H1 (cell line): Measurements from ENCODE around the gene ADGRB3. TPM values are rescaled to one million over a fixed set of nuclear protein-coding genes. Genes with fewer than 3 reads are reported as not detected.

Source experiments
- CTCF ChIA-PET: fragments of 300-600 bp; sonication (Branson Sonifier 250); formaldehyde crosslinking; loops from one replicate; lab custom pipeline; 2021; ENCODE audit not compliant: partially characterized antibody; lab: Charles Lee
- POLR2A ChIA-PET: fragments of 300-600 bp; sonication (Branson Sonifier 250); formaldehyde crosslinking; loops from one replicate; lab custom pipeline; 2021; ENCODE audit warnings: inconsistent platforms; ENCODE audit not compliant: partially characterized antibody; lab: Charles Lee
- DNase-seq, 2 experiments: peaks; one replicate each; pipeline versions ENCODE4 v3.0.0 to v3.0.0-alpha.2; 2010 to 2022; ENCODE audit warnings: low spot score in 2 of 2, low read depth in 1 of 2, mixed read lengths in 1 of 2
- FAIRE-seq: peaks from 2 replicates; lab custom pipeline; 2011; peaks lifted over from hg19 to GRCh38; lab: Jason Lieb, UNC
- H2AFZ ChIP-seq: 2 replicates; pipeline ENCODE4 v1.8.1; 2012; ENCODE audit warnings: low read length, inconsistent platforms
- H2AK5ac ChIP-seq: 2 replicates; pipeline ENCODE4 v1.6.1; 2013; ENCODE audit warnings: low read depth, low read length
- H2BK120ac ChIP-seq: replicated peaks from 2 replicates; pipeline ENCODE3; 2013; ENCODE audit warnings: low read depth, low read length, inconsistent platforms
- H2BK12ac ChIP-seq: 2 replicates; pipeline ENCODE4 v1.6.1; 2013; ENCODE audit warnings: low read depth, low read length
- H2BK15ac ChIP-seq: 2 replicates; pipeline ENCODE4 v1.6.1; 2013; ENCODE audit warnings: low read length
- H2BK20ac ChIP-seq: 2 replicates; pipeline ENCODE4 v1.6.1; 2013; ENCODE audit warnings: low read length
- H2BK5ac ChIP-seq: 2 replicates; pipeline ENCODE4 v1.6.1; 2013; ENCODE audit warnings: low read depth, low read length
- H3K14ac ChIP-seq: 2 replicates; pipeline ENCODE4 v1.6.1; 2013; ENCODE audit warnings: inconsistent platforms; ENCODE audit not compliant: insufficient read length
- H3K18ac ChIP-seq: 2 replicates; pipeline ENCODE4 v1.6.1; 2013; ENCODE audit warnings: low read length; ENCODE audit errors: extremely low read depth
- H3K23ac ChIP-seq: 2 replicates; pipeline ENCODE4 v1.6.1; 2013; ENCODE audit warnings: inconsistent platforms; ENCODE audit not compliant: insufficient read length
- H3K23me2 ChIP-seq: 2 replicates; pipeline ENCODE4 v1.6.1; 2013; ENCODE audit warnings: low read depth, low read length
- H3K27ac ChIP-seq: 2 replicates; pipeline ENCODE4 v1.6.1; 2011; ENCODE audit warnings: low read depth, low read length, inconsistent platforms
- H3K27me3 ChIP-seq, 4 experiments: replicated peaks in 1 of 4; 1 replicate in 1 of 4; 2 replicates in 3 of 4; pipeline versions ENCODE4 v1.6.1 to v1.8.1; 2011 to 2013; ENCODE audit warnings: low read length in 3 of 4, mild to moderate bottlenecking in 3 of 4, inconsistent platforms in 2 of 4, mixed read lengths in 2 of 4, moderate library complexity in 1 of 4; ENCODE audit not compliant: control insufficient read depth in 3 of 4, insufficient read depth in 3 of 4; ENCODE audit errors: extremely low read depth in 1 of 4
- H3K36me3 ChIP-seq, 4 experiments: 2 replicates each; pipeline versions ENCODE4 v1.6.1 to v1.8.1; 2011 to 2013; ENCODE audit warnings: mild to moderate bottlenecking in 4 of 4, low read length in 3 of 4, moderate library complexity in 2 of 4, control low read depth in 1 of 4, inconsistent platforms in 1 of 4; ENCODE audit not compliant: insufficient read depth in 4 of 4, control insufficient read depth in 2 of 4
- H3K4ac ChIP-seq: replicated peaks from 2 replicates; pipeline ENCODE3; 2013; ENCODE audit warnings: low read length, low read depth, mixed read lengths, inconsistent platforms; ENCODE audit not compliant: insufficient read length
- H3K4me1 ChIP-seq, 4 experiments: replicated peaks in 1 of 4; 1 replicate in 1 of 4; 2 replicates in 3 of 4; pipeline versions ENCODE4 v1.6.1 to v1.8.1; 2011 to 2013; ENCODE audit warnings: low read length in 3 of 4, inconsistent platforms in 2 of 4, mixed read lengths in 1 of 4; ENCODE audit not compliant: insufficient read depth in 4 of 4, control insufficient read depth in 3 of 4
- H3K4me2 ChIP-seq, 2 experiments: 2 replicates each; pipeline versions ENCODE4 v1.6.1 to v1.8.1; 2011 to 2013; ENCODE audit warnings: low read depth in 2 of 2, low read length in 2 of 2, control low read depth in 1 of 2, inconsistent platforms in 1 of 2, mild to moderate bottlenecking in 1 of 2; ENCODE audit not compliant: insufficient read depth in 1 of 2
- H3K4me3 ChIP-seq, 4 experiments: fragments of 200-600, 300-600 bp in 1 of 4; sonication (generic), shearing (Covaris generic), sonication (Bioruptor Twin) in 1 of 4; 2 replicates each; pipeline versions ENCODE4 v1.5.1 to v1.8.1; 2011 to 2016; ENCODE audit warnings: low read length in 4 of 4, low read depth in 3 of 4, control low read depth in 2 of 4, inconsistent platforms in 2 of 4, mild to moderate bottlenecking in 2 of 4, mixed read lengths in 1 of 4, moderate library complexity in 1 of 4; ENCODE audit not compliant: insufficient read depth in 2 of 4; ENCODE audit errors: extremely low read depth in 1 of 4
- H3K56ac ChIP-seq: replicated peaks from 2 replicates; pipeline ENCODE3; 2013; ENCODE audit warnings: low read depth, mild to moderate bottlenecking, mixed read lengths, low read length, inconsistent platforms; ENCODE audit not compliant: insufficient read length
- H3K79me1 ChIP-seq: 2 replicates; pipeline ENCODE4 v1.6.1; 2013; ENCODE audit warnings: low read depth, low read length, control low read depth
- H3K79me2 ChIP-seq, 2 experiments: 2 replicates each; pipeline versions ENCODE4 v1.6.1 to v1.8.1; 2012 to 2013; ENCODE audit warnings: low read length in 2 of 2, mild to moderate bottlenecking in 2 of 2, inconsistent platforms in 1 of 2; ENCODE audit not compliant: insufficient read depth in 2 of 2, control insufficient read depth in 1 of 2
- H3K9ac ChIP-seq, 4 experiments: replicated peaks in 1 of 4; 1 replicate in 1 of 4; 2 replicates in 3 of 4; pipeline versions ENCODE4 v1.6.1 to v1.8.1; 2011 to 2013; ENCODE audit warnings: low read depth in 3 of 4, low read length in 3 of 4, control low read depth in 2 of 4, mild to moderate bottlenecking in 2 of 4, moderate library complexity in 2 of 4, inconsistent platforms in 1 of 4; ENCODE audit errors: extremely low read depth in 1 of 4
- H3K9me3 ChIP-seq, 2 experiments: 2 replicates each; pipeline versions ENCODE4 v1.6.1 to v1.8.1; 2012 to 2013; ENCODE audit warnings: mild to moderate bottlenecking in 2 of 2, moderate library complexity in 2 of 2, control low read depth in 1 of 2, inconsistent platforms in 1 of 2, low read depth in 1 of 2, low read length in 1 of 2, mixed read lengths in 1 of 2; ENCODE audit not compliant: insufficient read depth in 2 of 2
- H4K20me1 ChIP-seq, 2 experiments: replicated peaks in 1 of 2; 2 replicates each; pipeline versions ENCODE3 to v1.8.1; 2011 to 2013; ENCODE audit warnings: inconsistent platforms in 2 of 2, low read length in 2 of 2, mild to moderate bottlenecking in 1 of 2; ENCODE audit not compliant: insufficient read depth in 2 of 2, control insufficient read depth in 1 of 2
- H4K5ac ChIP-seq: 2 replicates; pipeline ENCODE4 v1.6.1; 2013; ENCODE audit warnings: low read length, low read depth, mixed read lengths, inconsistent platforms; ENCODE audit not compliant: insufficient read length
- H4K8ac ChIP-seq: 2 replicates; pipeline ENCODE4 v1.8.0; 2013; ENCODE audit warnings: mild to moderate bottlenecking, moderate library complexity, low read length, inconsistent platforms; ENCODE audit not compliant: insufficient read depth; ENCODE audit errors: extremely low read depth
- H4K91ac ChIP-seq: replicated peaks from 2 replicates; pipeline ENCODE3; 2013; ENCODE audit warnings: low read length, mixed read lengths, inconsistent platforms; ENCODE audit not compliant: insufficient read length
- CEBPB ChIP-seq: IDR thresholded peaks from 2 replicates; pipeline ENCODE4 v1.6.1; 2012; ENCODE audit warnings: low read depth, low read length
- CHD1 ChIP-seq: IDR thresholded peaks from 2 replicates; pipeline ENCODE4 v1.6.1; 2012; ENCODE audit warnings: low read depth, low read length, improper control_type of control experiment
- CTCF ChIP-seq, 3 experiments: IDR thresholded peaks; 1 replicate in 2 of 3; 2 replicates in 1 of 3; pipeline versions ENCODE4 v1.5.1 to v1.6.1; 2011; ENCODE audit warnings: low read length in 3 of 3, mild to moderate bottlenecking in 3 of 3, inconsistent platforms in 2 of 3, low read depth in 1 of 3, moderate library complexity in 1 of 3; ENCODE audit not compliant: insufficient read depth in 1 of 3; ENCODE audit errors: control extremely low read depth in 1 of 3
- EGR1 ChIP-seq: IDR thresholded peaks from 2 replicates; pipeline ENCODE4 v1.6.1; 2011; ENCODE audit warnings: low read depth, low read length, borderline replicate concordance
- EP300 ChIP-seq, 2 experiments: IDR thresholded peaks; 1 replicate in 1 of 2; 2 replicates in 1 of 2; pipeline ENCODE4 v1.6.1; 2011 to 2012; ENCODE audit warnings: low read depth in 2 of 2, low read length in 2 of 2, mild to moderate bottlenecking in 2 of 2, borderline replicate concordance in 1 of 2, inconsistent platforms in 1 of 2, moderate library complexity in 1 of 2
- EZH2 ChIP-seq: fragments of 200-600 bp; sonication (generic); IDR thresholded peaks from 2 replicates; pipeline ENCODE4 v1.7.1; 2012; ENCODE audit warnings: low read depth, mild to moderate bottlenecking, moderate library complexity, low read length, inconsistent platforms; ENCODE audit not compliant: severe bottlenecking
- KDM5A ChIP-seq: fragments of 200-600 bp; IDR thresholded peaks from 2 replicates; pipeline ENCODE4 v1.7.1; 2012; ENCODE audit warnings: mild to moderate bottlenecking, low read length, inconsistent platforms, mixed read lengths
- NRF1 ChIP-seq: IDR thresholded peaks from 2 replicates; pipeline ENCODE4 v1.6.1; 2011; ENCODE audit warnings: mild to moderate bottlenecking, low read depth, low read length, improper control_type of control experiment
- PHF8 ChIP-seq: fragments of 200-600 bp; sonication (generic); conservative IDR thresholded peaks from 2 replicates; pipeline ENCODE4 v1.7.1; 2012; ENCODE audit warnings: low read depth, mild to moderate bottlenecking, inconsistent platforms, low read length, moderate library complexity
- RXRA ChIP-seq: IDR thresholded peaks from 2 replicates; pipeline ENCODE4 v1.6.1; 2011; ENCODE audit warnings: low read depth, mild to moderate bottlenecking, low read length, moderate library complexity; ENCODE audit not compliant: insufficient read depth
- SIRT6 ChIP-seq: IDR thresholded peaks from one replicate; pipeline ENCODE4 v1.7.1; 2012; ENCODE audit warnings: low read length, inconsistent platforms
- SIX5 ChIP-seq: IDR thresholded peaks from 2 replicates; pipeline ENCODE4 v1.6.1; 2011; ENCODE audit warnings: mild to moderate bottlenecking, low read depth, low read length
- TEAD4 ChIP-seq: IDR thresholded peaks from 2 replicates; pipeline ENCODE4 v1.6.1; 2012; ENCODE audit warnings: low read depth, low read length, inconsistent platforms, mixed read lengths
- WGBS, 2 experiments: shearing (Covaris generic) in 1 of 2; methylation state at CpG; one replicate each; pipeline versions ENCODE4 v1.1.6 to v1.1.7; 2013 to 2015; ENCODE audit warnings: low lambda C conversion rate in 2 of 2, mixed read lengths in 2 of 2, inconsistent platforms in 1 of 2, low coverage in 1 of 2, missing lambda C conversion rate in 1 of 2; ENCODE audit not compliant: insufficient replicate concordance in 2 of 2, insufficient coverage in 1 of 2, insufficient read length in 1 of 2; ENCODE audit errors: extremely low coverage in 1 of 2, missing lambda C conversion rate in 1 of 2; 5-methylcytosine and 5-hydroxymethylcytosine counted together
- polyA plus RNA-seq, 7 experiments: library from polyadenylated mRNA; depleted of rRNA in 3 of 7; stranded (reverse) in 5 of 7; unstranded in 2 of 7; fragments of >200 nt in 5 of 7; fragments of 200-250 nt in 2 of 7; gene quantifications; 1 replicate in 5 of 7; 2 replicates in 1 of 7; 4 replicates in 1 of 7; pipeline versions ENCODE4 v1.2.1 to v1.2.3, GENCODE V29; 2011 to 2013; ENCODE audit warnings: missing spikeins in 2 of 7, mixed read lengths in 2 of 7
- total RNA-seq: library from RNA; stranded (reverse); fragmentation: NEBNext Ultra II Directional; extraction: Animal tissue kit (Norgen Biotek cat#: 25700); gene quantifications from 2 replicates; pipeline ENCODE4 v1.2.1, GENCODE V29; 2021

ADGRB3 gene
- total and polyA plus RNA-seq, 2 of the 8 experiments (the other 6 are each of a cell fraction or from before 2014, with no cell fraction given): 0.35 to 1.2 TPM

- WGBS, 2 experiments: 92% methylated on average over 3 of the region's 3 CpGs; no CpG with 5 or more reads in 1 of the 2 experiments
- H3K23me2 ChIP-seq: no peaks in the 10 kb centered on the region
- FAIRE-seq (no peak), DNase-seq (no peak)
- H3K4me1 ChIP-seq: no peaks in the 10 kb centered on the region
- no peaks in the 10 kb centered on the region for H3K79me1 ChIP-seq
- no peak overlapping the region for H4K5ac ChIP-seq
- no peak overlapping the region for H3K9ac ChIP-seq
- no peak overlapping the region for H3K4ac ChIP-seq
- H3K4me3 ChIP-seq: no peak overlapping the region
- no peak overlapping the region for H4K91ac ChIP-seq
- H2AK5ac ChIP-seq: no peak overlapping the region
- no peaks in the 10 kb centered on the region for H4K20me1 ChIP-seq
- no peak overlapping the region for H3K56ac ChIP-seq
- no peak overlapping the region for H2BK120ac ChIP-seq
- no peak overlapping the region for H4K8ac ChIP-seq
- no peak overlapping the region for H2AFZ ChIP-seq
- H3K4me2 ChIP-seq: no peak overlapping the region
- no peak overlapping the region for H2BK12ac ChIP-seq
- H3K79me2 ChIP-seq: no peaks in the 10 kb centered on the region
- H3K27me3 ChIP-seq: no peaks in the 10 kb centered on the region
- no peak overlapping the region for H2BK20ac ChIP-seq
- no peak for TF ChIP-seq CHD1
- no peak for TF ChIP-seq PHF8
- TF ChIP-seq EGR1: no peak
- TF ChIP-seq CEBPB: no peak
- no peak for TF ChIP-seq NRF1
- no peak for TF ChIP-seq CTCF (IDR thresholded peaks at IDR 0.05; ENCODE audit: control extremely low read depth in 1 of 3, insufficient read depth in 1 of 3, low read depth in 1 of 3, low read length in 3 of 3)
- TF ChIP-seq EZH2: no peak
- TF ChIP-seq SIRT6: no peak
- TF ChIP-seq TEAD4: no peak
- TF ChIP-seq RXRA: no peak
- TF ChIP-seq EP300 (IDR thresholded peaks at IDR 0.05; ENCODE audit: borderline replicate concordance in 1 of 2, low read depth in 2 of 2, low read length in 2 of 2): no peak
- TF ChIP-seq SIX5: no peak
- TF ChIP-seq KDM5A: no peak
- TF ChIP-seq, all 59 proteins: peak for 0
- CTCF ChIA-PET: interaction anchor here (0.6 kb wide), 1 partner anchor 91 kb away, joined by 4 read pairs; no protein-coding TSS in a partner anchor
- H3K18ac ChIP-seq: no peak overlapping the region
- H3K27ac ChIP-seq: no peak overlapping the region
- POLR2A ChIA-PET: no interaction called here
- H3K36me3 ChIP-seq: no peaks in the 10 kb centered on the region
- H3K14ac ChIP-seq: no peak overlapping the region
- no peak overlapping the region for H3K23ac ChIP-seq
- H2BK5ac ChIP-seq: no peak overlapping the region
- no peak overlapping the region for H2BK15ac ChIP-seq
- no peaks in the 10 kb centered on the region for H3K9me3 ChIP-seq
Measured at GRCh38 chr6:69042297-69042696, 407.2 kb downstream of the ADGRB3 start.
